ENCODE results near the gene ZBTB8OS.
"Not testable (repeated sequence)": the region's sequence is repeated elsewhere in the genome, so short reads cannot be mapped to it uniquely, and the experiment has no call there.

GRCh38 chr1:32696996-32697395 lies 46.6 kb upstream of the ZBTB8OS start:
- TF ChIP-seq POLR2A (IDR thresholded peaks at IDR 0.05; ENCODE audit: low read length); GATA1 (IDR thresholded peaks at IDR 0.05; ENCODE audit: low read depth, low read length): not testable (repeated sequence)
